Erythroblast (primary cell): Measurements from ENCODE around the gene OPN4.

Source experiments
- DNase-seq, 2 experiments: peaks; one replicate each; lab custom pipeline; 2025; lab: John Stamatoyannopoulos, UW
- GATA1 ChIP-seq: IDR thresholded peaks from 2 replicates; pipeline ENCODE4 v1.6.1; 2011; ENCODE audit warnings: low read depth, mild to moderate bottlenecking, control low read depth, low read length, moderate library complexity
- POLR2A ChIP-seq: IDR thresholded peaks from 2 replicates; pipeline ENCODE4 v1.6.1; 2011; ENCODE audit warnings: mild to moderate bottlenecking, low read length

The OPN4 gene

GRCh38 chr10:86685416-86685815, 31.1 kb downstream of the OPN4 start:
- DNase-seq: no peak
- no peak for TF ChIP-seq GATA1
- no peak for TF ChIP-seq POLR2A

- DNase-seq: no peak
- TF ChIP-seq POLR2A (no peak), GATA1 (no peak)
Measured at GRCh38 chr10:86685893-86686632, 31.7 kb downstream of the OPN4 start.

- no peak for TF ChIP-seq GATA1
- TF ChIP-seq POLR2A: no peak
- DNase-seq: no peak
Measured at GRCh38 chr10:86686972-86687371, 32.6 kb downstream of the OPN4 start.

GRCh38 chr10:86687750-86688149, 33.4 kb downstream of the OPN4 start:
- TF ChIP-seq GATA1 (no peak), POLR2A (no peak)
- DNase-seq: no peak

- no peak for TF ChIP-seq POLR2A
- no peak for TF ChIP-seq GATA1
- DNase-seq: peak; percentile 71 to 78
Measured at GRCh38 chr10:86688398-86688921, 34.1 kb downstream of the OPN4 start.

GRCh38 chr10:86689146-86689545, 34.8 kb downstream of the OPN4 start:
- no peak for TF ChIP-seq POLR2A
- no peak for TF ChIP-seq GATA1
- no peak for DNase-seq

GRCh38 chr10:86690231-86690630, 35.9 kb downstream of the OPN4 start:
- no peak for TF ChIP-seq POLR2A
- no peak for TF ChIP-seq GATA1
- no peak for DNase-seq

GRCh38 chr10:86690657-86691084, 36.3 kb downstream of the OPN4 start:
- no peak for DNase-seq
- TF ChIP-seq POLR2A (no peak), GATA1 (no peak)

- TF ChIP-seq POLR2A (no peak), GATA1 (no peak)
- no peak for DNase-seq
Measured at GRCh38 chr10:86691333-86692022, 37.1 kb downstream of the OPN4 start.

- TF ChIP-seq GATA1 (no peak), POLR2A (no peak)
- DNase-seq: no peak
Measured at GRCh38 chr10:86692023-86692514, 37.7 kb downstream of the OPN4 start.

GRCh38 chr10:86692664-86693063, 38.3 kb downstream of the OPN4 start:
- no peak for DNase-seq
- TF ChIP-seq GATA1: no peak
- TF ChIP-seq POLR2A: no peak

GRCh38 chr10:86693275-86693674, 38.9 kb downstream of the OPN4 start:
- no peak for TF ChIP-seq POLR2A
- TF ChIP-seq GATA1: no peak

GRCh38 chr10:86693721-86694369, 39.5 kb downstream of the OPN4 start:
- TF ChIP-seq GATA1 (no peak), POLR2A (no peak)
- peak; percentile 30 to 41 for DNase-seq

More at GRCh38 chr10:86693275-86693674, 38.9 kb downstream of the OPN4 start:
- no peak for DNase-seq

GRCh38 chr10:86698207-86698940, 44.0 kb downstream of the OPN4 start:
- no peak for DNase-seq
- TF ChIP-seq GATA1: no peak
- TF ChIP-seq POLR2A: no peak
